ENCODE measurements around the gene ZNF467.

The ZNF467 gene

GRCh38 chr7:149716007-149716931 lies 57.1 kb downstream of the ZNF467 start:
- no peak for DNase-seq (ENCODE audit: low read depth, low spot score)

GRCh38 chr7:149715476-149715875 lies 57.9 kb downstream of the ZNF467 start:
- DNase-seq (ENCODE audit: low read depth, low spot score): no peak

- DNase-seq (ENCODE audit: low read depth, low spot score): no peak
Measured at GRCh38 chr7:149714910-149715471, 58.4 kb downstream of the ZNF467 start.
